ENCODE results near the gene FAM13B. TPM values are rescaled to one million over a fixed set of nuclear protein-coding genes. Genes with fewer than 3 reads are reported as not detected.
"Not testable (repeated sequence)": the region's sequence is repeated elsewhere in the genome, so short reads cannot be mapped to it uniquely, and the experiment has no call there.

The FAM13B gene
- polyA plus RNA-seq, 3 donors: 11.5 to 17.0 (median 12.9) TPM

DNA sequence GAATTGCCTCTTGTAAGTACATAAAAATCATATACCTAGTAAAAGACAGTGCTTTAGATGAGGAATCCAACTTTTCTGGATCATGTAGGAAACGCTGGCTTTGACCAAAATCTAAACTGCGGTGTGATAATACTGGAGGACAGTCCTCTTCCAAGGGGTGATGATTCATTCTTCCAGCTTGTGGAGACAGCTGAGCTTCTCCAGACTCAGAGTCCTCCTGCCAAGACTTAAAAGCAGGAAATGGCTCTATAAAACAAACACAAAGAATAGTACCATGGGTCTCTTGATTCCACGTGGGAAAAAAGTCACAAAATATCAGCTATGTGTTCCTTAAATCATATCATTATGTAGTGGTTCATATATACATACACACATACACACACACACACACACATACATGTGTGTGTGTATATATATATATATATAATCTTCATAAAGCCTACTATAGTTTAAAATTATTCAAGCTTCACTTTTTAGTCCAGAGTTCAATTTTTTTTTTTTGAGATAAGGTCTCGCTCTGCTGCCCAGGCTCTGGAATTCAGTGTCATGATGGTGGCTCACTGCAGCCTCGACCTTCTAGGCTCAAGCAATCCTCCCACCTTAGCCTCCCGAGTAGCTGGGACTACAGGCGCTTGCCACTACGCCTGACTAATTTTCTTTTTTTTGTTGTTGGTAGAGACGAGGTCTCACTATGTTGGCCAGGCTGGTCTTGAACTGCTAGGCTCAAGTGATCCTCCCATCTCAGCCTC, 78.6 kb downstream of the FAM13B start:
- DNase-seq: no peak
- H3K27ac ChIP-seq (ENCODE audit: low read depth in 1 of 2, low read length in 2 of 2): no peak overlapping the region
- no peaks in the 10 kb centered on the region for H3K27me3 Mint-ChIP-seq (ENCODE audit: low read depth in 3 of 3)
- peaks cover 64 to 79% of the 10 kb centered on the region in 2 donors for H3K36me3 Mint-ChIP-seq
- H3K4me1 Mint-ChIP-seq: no peaks in the 10 kb centered on the region
- no peak overlapping the region for H3K4me3 ChIP-seq (replicated peaks in 1 of 3; ENCODE audit: low read depth in 2 of 3, low read length in 3 of 3)
- peak overlapping the region in 2 of 7 donors; percentile 31 to 32 for H3K27ac Mint-ChIP-seq
- H3K36me3 ChIP-seq (replicated peaks in 1 of 2; ENCODE audit: control insufficient read depth in 1 of 2, insufficient read depth in 2 of 2, low read length in 2 of 2): peaks cover 87 to 95% of the 10 kb centered on the region in 2 donors
- intact Hi-C loops (cut with micrococcal nuclease): no loop called here
- 98% methylated on average over 4 of the region's 9 CpGs for WGBS (ENCODE audit: insufficient coverage)
- no peak overlapping the region for H3K4me2 ChIP-seq (replicated peaks; ENCODE audit: extremely low read depth, low read length, poor library complexity, severe bottlenecking)
- no peaks in the 10 kb centered on the region for H4K20me1 ChIP-seq (ENCODE audit: insufficient read depth, low read length)
- no peaks in the 10 kb centered on the region for H3K9me3 ChIP-seq (replicated peaks in 1 of 2; ENCODE audit: control insufficient read depth in 1 of 2, insufficient read depth in 1 of 2, low read length in 2 of 2)
- H3K9me3 Mint-ChIP-seq: no peaks in the 10 kb centered on the region
- H2AFZ ChIP-seq (ENCODE audit: insufficient read depth, low read depth, low read length, poor library complexity, severe bottlenecking): no peak overlapping the region
- no peak overlapping the region for H3K4me3 Mint-ChIP-seq
- no peaks in the 10 kb centered on the region for H3K27me3 ChIP-seq (ENCODE audit: control insufficient read depth in 2 of 2, insufficient read depth in 2 of 2, low read length in 2 of 2)
- no peak overlapping the region for H3K9ac ChIP-seq (ENCODE audit: insufficient read depth, low read length, poor library complexity, severe bottlenecking)
- TF ChIP-seq, protein P1, sequence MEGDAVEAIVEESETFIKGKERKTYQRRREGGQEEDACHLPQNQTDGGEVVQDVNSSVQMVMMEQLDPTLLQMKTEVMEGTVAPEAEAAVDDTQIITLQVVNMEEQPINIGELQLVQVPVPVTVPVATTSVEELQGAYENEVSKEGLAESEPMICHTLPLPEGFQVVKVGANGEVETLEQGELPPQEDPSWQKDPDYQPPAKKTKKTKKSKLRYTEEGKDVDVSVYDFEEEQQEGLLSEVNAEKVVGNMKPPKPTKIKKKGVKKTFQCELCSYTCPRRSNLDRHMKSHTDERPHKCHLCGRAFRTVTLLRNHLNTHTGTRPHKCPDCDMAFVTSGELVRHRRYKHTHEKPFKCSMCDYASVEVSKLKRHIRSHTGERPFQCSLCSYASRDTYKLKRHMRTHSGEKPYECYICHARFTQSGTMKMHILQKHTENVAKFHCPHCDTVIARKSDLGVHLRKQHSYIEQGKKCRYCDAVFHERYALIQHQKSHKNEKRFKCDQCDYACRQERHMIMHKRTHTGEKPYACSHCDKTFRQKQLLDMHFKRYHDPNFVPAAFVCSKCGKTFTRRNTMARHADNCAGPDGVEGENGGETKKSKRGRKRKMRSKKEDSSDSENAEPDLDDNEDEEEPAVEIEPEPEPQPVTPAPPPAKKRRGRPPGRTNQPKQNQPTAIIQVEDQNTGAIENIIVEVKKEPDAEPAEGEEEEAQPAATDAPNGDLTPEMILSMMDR (IDR thresholded peaks at IDR 0.05): no peak
- no peaks in the 10 kb centered on the region for H3K79me2 ChIP-seq (ENCODE audit: insufficient read depth, low read length)
- H3K4me1 ChIP-seq (ENCODE audit: control insufficient read depth in 1 of 2, insufficient read depth in 2 of 2, low read length in 2 of 2): no peaks in the 10 kb centered on the region

DNA sequence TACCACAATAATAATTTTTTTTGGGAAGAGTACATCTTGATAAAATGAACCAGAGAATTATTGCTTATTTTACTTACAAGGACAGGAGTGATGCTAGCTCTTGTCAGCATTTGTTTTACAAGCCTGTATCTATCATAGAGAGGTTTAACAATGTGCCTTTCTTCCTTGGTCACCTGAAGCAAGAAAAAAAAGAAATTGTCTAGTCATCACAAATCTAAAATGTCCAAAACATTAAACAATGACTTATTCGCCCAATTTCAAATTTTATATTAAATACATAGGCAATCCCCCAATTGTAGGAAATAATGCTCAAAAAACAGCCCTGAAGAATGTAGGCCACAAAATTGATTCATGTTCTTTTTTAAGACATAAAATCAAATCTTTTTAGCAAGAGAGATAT, 87.1 kb downstream of the FAM13B start:
- Mint-ChIP-seq H3K4me1 (no peaks in the 10 kb centered on the region), H3K27ac (no peak overlapping the region), H3K9me3 (peaks cover 0 to 4% (median 0%) of the 10 kb centered on the region in 7 donors), H3K4me3 (no peak overlapping the region), H3K27me3 (ENCODE audit: low read depth in 3 of 3) (no peaks in the 10 kb centered on the region), H3K36me3 (peaks cover 84 to 95% of the 10 kb centered on the region in 2 donors)
- WGBS (ENCODE audit: insufficient coverage): no CpG with 5 or more reads among the region's 1 CpG
- no peak overlapping the region for H3K9ac ChIP-seq (ENCODE audit: insufficient read depth, low read length, poor library complexity, severe bottlenecking)
- H3K27ac ChIP-seq (ENCODE audit: low read depth in 1 of 2, low read length in 2 of 2): no peak overlapping the region
- no peaks in the 10 kb centered on the region for H4K20me1 ChIP-seq (ENCODE audit: insufficient read depth, low read length)
- no peak overlapping the region for H3K4me2 ChIP-seq (replicated peaks; ENCODE audit: extremely low read depth, low read length, poor library complexity, severe bottlenecking)
- H3K36me3 ChIP-seq (replicated peaks in 1 of 2; ENCODE audit: control insufficient read depth in 1 of 2, insufficient read depth in 2 of 2, low read length in 2 of 2): peaks cover 98 to 99% of the 10 kb centered on the region in 2 donors
- DNase-seq: no peak
- TF ChIP-seq, protein P1 (IDR thresholded peaks at IDR 0.05): no peak
- no peak overlapping the region for H2AFZ ChIP-seq (ENCODE audit: insufficient read depth, low read depth, low read length, poor library complexity, severe bottlenecking)
- no peaks in the 10 kb centered on the region for H3K4me1 ChIP-seq (ENCODE audit: control insufficient read depth in 1 of 2, insufficient read depth in 2 of 2, low read length in 2 of 2)
- intact Hi-C loops (cut with micrococcal nuclease): no loop called here
- no peaks in the 10 kb centered on the region for H3K79me2 ChIP-seq (ENCODE audit: insufficient read depth, low read length)
- H3K4me3 ChIP-seq (replicated peaks in 1 of 3; ENCODE audit: low read depth in 2 of 3, low read length in 3 of 3): no peak overlapping the region
- no peaks in the 10 kb centered on the region for H3K9me3 ChIP-seq (replicated peaks in 1 of 2; ENCODE audit: control insufficient read depth in 1 of 2, insufficient read depth in 1 of 2, low read length in 2 of 2)
- H3K27me3 ChIP-seq (ENCODE audit: control insufficient read depth in 2 of 2, insufficient read depth in 2 of 2, low read length in 2 of 2): no peaks in the 10 kb centered on the region

DNA sequence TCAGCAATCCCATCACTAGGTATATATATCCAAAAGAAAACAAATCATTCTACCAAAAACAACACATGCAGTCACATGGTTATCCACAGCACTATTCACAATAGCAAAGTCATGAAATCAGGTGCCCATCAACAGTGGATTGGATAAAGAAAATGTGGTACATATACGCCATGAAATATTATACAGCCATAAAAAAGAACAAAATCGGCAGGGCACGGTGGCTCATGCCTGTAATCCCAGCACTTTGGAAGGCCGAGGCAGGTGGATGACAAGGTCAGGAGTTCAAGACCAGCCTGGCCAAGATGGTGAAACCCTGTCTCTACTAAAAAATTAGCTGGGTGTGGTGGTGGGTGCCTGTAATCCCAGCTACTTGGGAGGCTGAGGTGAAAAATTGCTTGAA, 88.6 kb downstream of the FAM13B start:
- H3K9me3 Mint-ChIP-seq; H3K4me3 Mint-ChIP-seq; H3K4me2 ChIP-seq (replicated peaks; ENCODE audit: extremely low read depth, low read length, poor library complexity, severe bottlenecking); DNase-seq; H3K27ac ChIP-seq (ENCODE audit: low read depth in 1 of 2, low read length in 2 of 2); H3K27me3 Mint-ChIP-seq (ENCODE audit: low read depth in 3 of 3); H2AFZ ChIP-seq (ENCODE audit: insufficient read depth, low read depth, low read length, poor library complexity, severe bottlenecking); H3K27me3 ChIP-seq (ENCODE audit: control insufficient read depth in 2 of 2, insufficient read depth in 2 of 2, low read length in 2 of 2); H3K4me3 ChIP-seq (replicated peaks in 1 of 3; ENCODE audit: low read depth in 2 of 3, low read length in 3 of 3); H3K9ac ChIP-seq (ENCODE audit: insufficient read depth, low read length, poor library complexity, severe bottlenecking); H3K79me2 ChIP-seq (ENCODE audit: insufficient read depth, low read length); H3K9me3 ChIP-seq (replicated peaks in 1 of 2; ENCODE audit: control insufficient read depth in 1 of 2, insufficient read depth in 1 of 2, low read length in 2 of 2); intact Hi-C loops (cut with micrococcal nuclease); H3K4me1 Mint-ChIP-seq; H3K27ac Mint-ChIP-seq; H4K20me1 ChIP-seq (ENCODE audit: insufficient read depth, low read length); H3K4me1 ChIP-seq (ENCODE audit: control insufficient read depth in 1 of 2, insufficient read depth in 2 of 2, low read length in 2 of 2): not testable (repeated sequence)
- WGBS (ENCODE audit: insufficient coverage): 100% methylated on average over 3 of the region's 4 CpGs
- peaks cover 99% of the 10 kb centered on the region in 2 donors for H3K36me3 ChIP-seq (replicated peaks in 1 of 2; ENCODE audit: control insufficient read depth in 1 of 2, insufficient read depth in 2 of 2, low read length in 2 of 2)
- peaks cover 85 to 95% of the 10 kb centered on the region in 2 donors for H3K36me3 Mint-ChIP-seq
